Chondrocyte (in vitro differentiated cells): ENCODE data around the gene ATG101. TPM values are rescaled to one million over a fixed set of nuclear protein-coding genes. Genes with fewer than 3 reads are reported as not detected.

Experiments
- DNase-seq: peaks from one replicate; pipeline ENCODE4 v3.0.0; 2021; ENCODE audit warnings: mixed read lengths, low spot score
- H3K27ac Mint-ChIP-seq: one replicate; pipeline ENCODE4 v1.8.0; 2021; ENCODE audit warnings: mild to moderate bottlenecking, moderate library complexity, mixed read lengths; ENCODE audit not compliant: unreplicated experiment
- H3K27me3 Mint-ChIP-seq: 2 replicates; pipeline ENCODE4 v1.8.0; 2021; ENCODE audit warnings: low read depth, mixed read lengths
- H3K36me3 Mint-ChIP-seq: 2 replicates; pipeline ENCODE4 v1.8.0; 2021; ENCODE audit warnings: low read depth, mixed read lengths
- H3K4me1 Mint-ChIP-seq: 2 replicates; pipeline ENCODE4 v1.8.0; 2021; ENCODE audit warnings: low read depth, mild to moderate bottlenecking, mixed read lengths
- H3K4me3 Mint-ChIP-seq: one replicate; pipeline ENCODE4 v1.8.0; 2021; ENCODE audit warnings: mild to moderate bottlenecking, moderate library complexity, mixed read lengths; ENCODE audit not compliant: unreplicated experiment
- H3K9me3 Mint-ChIP-seq: 2 replicates; pipeline ENCODE4 v1.8.0; 2021; ENCODE audit warnings: low read depth, mixed read lengths
- CTCF ChIP-seq: fragments of 200-600 bp; sonication (generic); IDR thresholded peaks from 2 replicates; pipeline ENCODE4 v1.5.0; 2021; ENCODE audit warnings: antibody characterized with exemption, mild to moderate bottlenecking, moderate library complexity
- total RNA-seq: library from RNA; stranded (reverse); gene quantifications from 3 replicates; pipeline ENCODE4 v1.2.1, GENCODE V29; 2021

The ATG101 gene
- total RNA-seq, 1 donor from 2014 or later: 48.0 TPM

GRCh38 chr12:52073531-52074381 lies 4.0 kb downstream of the ATG101 start:
- Mint-ChIP-seq H3K4me1 (peaks cover 54% of the 10 kb centered on the region), H3K9me3 (no peaks in the 10 kb centered on the region), H3K36me3 (peaks cover 35% of the 10 kb centered on the region), H3K4me3 (peak overlapping the region; percentile 35), H3K27me3 (no peaks in the 10 kb centered on the region), H3K27ac (peak overlapping the region; percentile 53)
- no peak for DNase-seq
- no peak for TF ChIP-seq CTCF

- H3K4me3 Mint-ChIP-seq: no peak overlapping the region
- H3K27ac Mint-ChIP-seq: no peak overlapping the region
- H3K36me3 Mint-ChIP-seq: peaks cover 37% of the 10 kb centered on the region
- H3K27me3 Mint-ChIP-seq: no peaks in the 10 kb centered on the region
- DNase-seq: no peak
- no peaks in the 10 kb centered on the region for H3K9me3 Mint-ChIP-seq
- no peak for TF ChIP-seq CTCF
- H3K4me1 Mint-ChIP-seq: peaks cover 46% of the 10 kb centered on the region
These were observed 5.4 kb downstream of the ATG101 start for GRCh38 chr12:52074971-52075724.

- H3K36me3 Mint-ChIP-seq: peaks cover 37% of the 10 kb centered on the region
- no peak overlapping the region for H3K4me3 Mint-ChIP-seq
- TF ChIP-seq CTCF: no peak
- H3K9me3 Mint-ChIP-seq: no peaks in the 10 kb centered on the region
- H3K4me1 Mint-ChIP-seq: peaks cover 42% of the 10 kb centered on the region
- H3K27me3 Mint-ChIP-seq: no peaks in the 10 kb centered on the region
- DNase-seq: no peak
- H3K27ac Mint-ChIP-seq: no peak overlapping the region
These were observed 7.0 kb downstream of the ATG101 start for GRCh38 chr12:52076811-52077210.

GRCh38 chr12:52078276-52078675 lies 8.5 kb downstream of the ATG101 start:
- Mint-ChIP-seq H3K4me3 (no peak overlapping the region), H3K4me1 (peaks cover 38% of the 10 kb centered on the region), H3K9me3 (no peaks in the 10 kb centered on the region), H3K27ac (no peak overlapping the region), H3K36me3 (peaks cover 33% of the 10 kb centered on the region), H3K27me3 (no peaks in the 10 kb centered on the region)
- no peak for TF ChIP-seq CTCF
- no peak for DNase-seq

- Mint-ChIP-seq H3K27me3 (no peaks in the 10 kb centered on the region), H3K27ac (no peak within 1 kb of the TSS), H3K4me3 (no peak within 1 kb of the TSS), H3K4me1 (peaks cover 24% of the 10 kb centered on the region), H3K36me3 (peaks cover 25% of the 10 kb centered on the region), H3K9me3 (no peaks in the 10 kb centered on the region)
- no peak for DNase-seq
- no peak for TF ChIP-seq CTCF
These were observed 10.0 kb downstream of the ATG101 start, which contains the start of gene SMIM41 for GRCh38 chr12:52079576-52080402. Gene SMIM41 (plus strand): TSS chr12:52079704. CDS start chr12:52079780, 76 bp downstream.
